Nephron (organoid): Measurements from ENCODE around the gene ANKRD1.

Experiments used
- H3K27ac Mint-ChIP-seq, 3 experiments: 2 replicates each; pipeline ENCODE4 v1.8.0; 2020; ENCODE audit warnings: mixed read lengths in 3 of 3, mild to moderate bottlenecking in 2 of 3, moderate library complexity in 1 of 3
- H3K27me3 Mint-ChIP-seq: 2 replicates; pipeline ENCODE4 v1.8.0; 2021; ENCODE audit warnings: low read depth, mild to moderate bottlenecking, moderate library complexity, mixed read lengths
- H3K36me3 Mint-ChIP-seq: 2 replicates; pipeline ENCODE4 v1.8.0; 2020; ENCODE audit warnings: low read depth, mixed read lengths
- H3K4me1 Mint-ChIP-seq: 2 replicates; pipeline ENCODE4 v1.8.0; 2020; ENCODE audit warnings: mixed read lengths
- H3K4me3 Mint-ChIP-seq, 3 experiments: 2 replicates each; pipeline ENCODE4 v1.8.0; 2020; ENCODE audit warnings: mild to moderate bottlenecking in 3 of 3, mixed read lengths in 3 of 3, moderate library complexity in 2 of 3
- H3K9me3 Mint-ChIP-seq: 2 replicates; pipeline ENCODE4 v1.8.0; 2020; ENCODE audit warnings: mixed read lengths
- CTCF ChIP-seq, 3 experiments: fragments of 200-600 bp; sonication (generic); IDR thresholded peaks; one replicate each; pipeline ENCODE4 v1.5.0; 2021; ENCODE audit warnings: antibody characterized with exemption in 3 of 3; ENCODE audit not compliant: unreplicated experiment in 3 of 3

ANKRD1 gene

DNA sequence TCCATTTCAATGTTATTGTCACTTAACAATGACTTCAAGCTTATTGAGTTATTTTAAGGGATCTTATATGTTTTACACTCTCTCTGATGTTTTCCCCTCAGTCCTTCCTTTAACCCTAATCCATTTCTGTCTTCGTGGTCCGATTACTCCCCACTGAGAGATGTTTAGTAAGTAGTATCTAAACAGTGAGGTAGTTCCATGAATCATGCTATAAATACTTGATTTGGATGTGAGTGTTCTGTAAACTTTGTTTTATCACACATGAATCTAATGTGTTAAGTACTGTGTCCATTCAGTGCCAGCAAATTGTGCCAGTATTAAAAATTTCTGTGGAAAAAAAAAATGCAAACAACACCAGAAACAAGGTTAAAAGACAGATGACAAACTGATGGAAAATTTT, 30.5 kb downstream of the ANKRD1 start:
- Mint-ChIP-seq H3K27ac (no peak overlapping the region), H3K36me3 (peaks cover 71% of the 10 kb centered on the region), H3K9me3 (no peaks in the 10 kb centered on the region), H3K4me1 (peaks cover 11% of the 10 kb centered on the region), H3K27me3 (no peaks in the 10 kb centered on the region), H3K4me3 (no peak overlapping the region)
- TF ChIP-seq CTCF (IDR thresholded peaks at IDR 0.05; ENCODE audit: unreplicated experiment in 3 of 3), result no peak

GRCh38 chr10:90889636-90890035, 31.3 kb downstream of the ANKRD1 start:
- no peaks in the 10 kb centered on the region for H3K27me3 Mint-ChIP-seq
- H3K36me3 Mint-ChIP-seq, result peaks cover 70% of the 10 kb centered on the region
- H3K9me3 Mint-ChIP-seq, result no peaks in the 10 kb centered on the region
- TF ChIP-seq CTCF (IDR thresholded peaks at IDR 0.05; ENCODE audit: unreplicated experiment in 3 of 3), result no peak
- peaks cover 17% of the 10 kb centered on the region for H3K4me1 Mint-ChIP-seq
- no peak overlapping the region for H3K4me3 Mint-ChIP-seq
- no peak overlapping the region for H3K27ac Mint-ChIP-seq

DNA sequence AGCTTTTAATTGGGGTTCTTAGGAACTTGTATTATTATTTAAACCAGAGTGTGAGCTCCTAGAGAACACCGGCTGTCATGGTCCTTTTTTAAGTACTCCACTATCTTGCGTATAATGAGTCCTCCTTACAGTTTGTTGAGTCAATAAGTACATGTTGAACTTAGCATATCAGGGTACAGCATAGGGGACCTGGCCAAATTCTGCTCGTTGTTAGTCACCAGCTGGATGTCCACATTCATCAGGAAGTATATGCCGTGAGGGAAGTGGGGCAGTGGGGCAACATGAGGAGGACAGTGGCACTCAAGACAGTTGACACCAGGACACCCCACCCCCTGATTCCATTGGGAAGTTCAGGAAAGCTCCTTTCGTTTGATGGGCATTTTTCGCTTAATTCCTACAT, 32.5 kb downstream of the ANKRD1 start:
- Mint-ChIP-seq H3K9me3 (no peaks in the 10 kb centered on the region), H3K27ac (no peak overlapping the region), H3K36me3 (peaks cover 69% of the 10 kb centered on the region), H3K27me3 (no peaks in the 10 kb centered on the region), H3K4me3 (no peak overlapping the region), H3K4me1 (peaks cover 22% of the 10 kb centered on the region)
- no peak for TF ChIP-seq CTCF (IDR thresholded peaks at IDR 0.05; ENCODE audit: unreplicated experiment in 3 of 3)

- peaks cover 22% of the 10 kb centered on the region for H3K4me1 Mint-ChIP-seq
- H3K27me3 Mint-ChIP-seq, result no peaks in the 10 kb centered on the region
- H3K4me3 Mint-ChIP-seq, result no peak overlapping the region
- H3K27ac Mint-ChIP-seq, result no peak overlapping the region
- peaks cover 65% of the 10 kb centered on the region for H3K36me3 Mint-ChIP-seq
- no peaks in the 10 kb centered on the region for H3K9me3 Mint-ChIP-seq
- TF ChIP-seq CTCF (IDR thresholded peaks at IDR 0.05; ENCODE audit: unreplicated experiment in 3 of 3), result no peak
These were observed 33.3 kb downstream of the ANKRD1 start for GRCh38 chr10:90887555-90887954.

DNA sequence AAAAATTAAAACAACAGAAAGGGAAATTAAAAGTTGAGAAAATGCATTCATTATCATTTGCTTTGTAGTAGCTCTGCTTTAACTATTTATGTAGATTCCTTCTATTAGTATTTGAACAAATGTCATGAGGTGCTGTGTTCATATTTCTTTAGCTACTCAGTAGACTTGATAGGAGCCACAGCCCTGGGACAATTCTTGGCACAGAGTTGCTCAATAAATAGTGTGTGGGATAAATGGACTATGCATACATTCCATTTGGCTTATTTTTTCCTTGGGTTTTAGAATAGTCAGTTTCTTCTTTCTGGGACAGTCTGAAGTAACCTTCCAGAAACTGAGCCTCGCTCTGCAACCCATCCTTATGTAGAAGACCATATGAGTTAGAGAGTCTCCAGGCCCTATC, 35.7 kb downstream of the ANKRD1 start:
- Mint-ChIP-seq H3K4me1 (peaks cover 22% of the 10 kb centered on the region), H3K27me3 (no peaks in the 10 kb centered on the region), H3K4me3 (no peak overlapping the region), H3K27ac (no peak overlapping the region), H3K36me3 (peaks cover 57% of the 10 kb centered on the region), H3K9me3 (no peaks in the 10 kb centered on the region)
- no peak for TF ChIP-seq CTCF (IDR thresholded peaks at IDR 0.05; ENCODE audit: unreplicated experiment in 3 of 3)

- H3K4me1 Mint-ChIP-seq, result peaks cover 22% of the 10 kb centered on the region
- H3K9me3 Mint-ChIP-seq, result no peaks in the 10 kb centered on the region
- no peak overlapping the region for H3K4me3 Mint-ChIP-seq
- H3K27me3 Mint-ChIP-seq, result no peaks in the 10 kb centered on the region
- TF ChIP-seq CTCF (IDR thresholded peaks at IDR 0.05; ENCODE audit: unreplicated experiment in 3 of 3), result no peak
- H3K27ac Mint-ChIP-seq, result peak overlapping the region in 1 of 3 experiments; percentile 63
- peaks cover 53% of the 10 kb centered on the region for H3K36me3 Mint-ChIP-seq
These were observed 36.5 kb downstream of the ANKRD1 start for GRCh38 chr10:90884431-90884830.
